Natural killer cell treated with Interleukin-12 subunit alpha and Interleukin-12 subunit beta and Interleukin-15 and Interleukin-18, amount 100 ng/mL, for 72 hours (primary cell): ENCODE results near the gene CDCP2. TPM values are rescaled to one million over a fixed set of nuclear protein-coding genes. Genes with fewer than 3 reads are reported as not detected.

Source experiments
- ATAC-seq, 2 donors: fragments of 150-1000 bp; cut with Tn5 transposase in 1 of 2; sonication (Bioruptor Pico), chemical (Tn5 transposase) in 1 of 2; 2 replicates each; pipeline ENCODE4 v1.10.0; 2021
- DNase-seq: peaks from one replicate; pipeline ENCODE4 v3.0.0; 2022; ENCODE audit warnings: low spot score
- H3K27ac Mint-ChIP-seq, 2 donors: 1 replicate in 1 of 2; 2 replicates in 1 of 2; pipeline ENCODE4 v1.8.0; 2022; ENCODE audit warnings: mixed read lengths in 2 of 2, mild to moderate bottlenecking in 1 of 2, moderate library complexity in 1 of 2
- H3K27me3 Mint-ChIP-seq, 2 donors: 1 replicate in 1 of 2; 2 replicates in 1 of 2; pipeline ENCODE4 v1.8.0; 2022; ENCODE audit warnings: mixed read lengths in 2 of 2
- H3K36me3 Mint-ChIP-seq: one replicate; pipeline ENCODE4 v1.8.0; 2022; ENCODE audit warnings: mixed read lengths
- H3K4me1 Mint-ChIP-seq, 2 donors: 1 replicate in 1 of 2; 2 replicates in 1 of 2; pipeline ENCODE4 v1.8.0; 2022; ENCODE audit warnings: low read depth in 2 of 2, mixed read lengths in 2 of 2, mild to moderate bottlenecking in 1 of 2
- H3K4me3 Mint-ChIP-seq: one replicate; pipeline ENCODE4 v1.8.0; 2022; ENCODE audit warnings: mixed read lengths
- H3K9me3 Mint-ChIP-seq: 2 replicates; pipeline ENCODE4 v1.8.0; 2022; ENCODE audit warnings: mixed read lengths
- total RNA-seq, 2 donors: library from RNA; stranded (reverse); gene quantifications; one replicate each; pipeline ENCODE4 v1.2.3, GENCODE V29; 2022

CDCP2 gene
- total RNA-seq, 2 donors from 2014 or later = not detected

DNA sequence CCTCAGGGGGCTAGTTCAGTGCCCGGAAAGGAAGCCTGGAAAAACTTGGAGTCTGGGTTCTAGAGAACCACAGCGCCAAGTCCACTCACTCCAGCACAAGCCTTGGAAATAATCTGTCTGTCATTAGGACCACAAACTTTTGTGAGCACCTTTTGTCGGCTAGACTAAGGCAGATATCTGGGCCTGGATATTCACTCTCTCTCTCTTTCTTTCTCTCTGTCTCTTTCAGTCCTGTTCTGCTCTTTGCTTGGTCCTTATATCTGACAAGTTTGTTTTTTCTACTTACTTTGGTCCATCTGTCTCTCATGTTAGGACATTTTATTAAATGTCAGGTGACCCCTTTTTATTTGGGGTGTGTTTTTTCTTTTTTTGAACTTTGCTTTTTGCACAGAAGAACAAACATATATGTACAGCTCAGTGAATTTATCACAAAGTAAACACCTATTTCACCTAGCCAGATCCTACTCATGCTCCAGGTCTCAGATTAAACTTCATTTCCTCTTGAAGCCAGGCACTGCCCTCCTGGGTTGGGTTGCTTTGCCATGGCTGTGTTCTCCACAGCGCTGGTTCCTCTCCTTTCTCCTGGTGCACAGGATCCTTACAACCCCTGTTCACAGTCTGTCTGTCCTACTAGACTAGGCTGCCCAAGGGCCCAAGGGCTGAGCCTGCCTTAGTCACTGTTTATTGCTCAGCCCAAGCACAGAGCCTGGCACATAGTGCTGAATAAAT is 58.6 kb downstream of the CDCP2 start:
- no peak for ATAC-seq
- Mint-ChIP-seq H3K27me3 (no peaks in the 10 kb centered on the region), H3K9me3 (no peaks in the 10 kb centered on the region), H3K27ac (peak overlapping the region in 1 of 2 donors; percentile 36), H3K36me3 (peaks cover 10% of the 10 kb centered on the region), H3K4me1 (peaks cover 13% of the 10 kb centered on the region in 2 donors), H3K4me3 (no peak overlapping the region)
- no peak for DNase-seq

DNA sequence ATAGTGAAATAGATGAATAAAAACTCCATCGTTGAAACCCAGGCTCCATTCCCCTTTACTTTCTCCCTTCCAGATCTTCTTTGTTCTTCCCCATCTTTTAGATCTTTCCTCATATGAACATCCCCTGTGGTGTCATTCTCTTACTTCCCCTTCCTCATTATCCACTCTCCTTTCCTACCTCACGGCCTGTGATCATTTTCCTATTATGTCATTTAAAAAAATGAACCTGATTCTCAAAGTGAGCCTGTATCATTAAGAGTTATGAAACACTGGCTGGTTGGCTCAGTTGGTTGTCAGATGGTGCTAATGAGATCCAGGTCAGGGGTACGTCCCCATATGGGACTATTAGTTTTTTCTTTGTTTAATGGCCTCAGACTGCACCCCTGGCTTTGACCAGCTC is 61.1 kb downstream of the CDCP2 start:
- DNase-seq (no peak), ATAC-seq (no peak)
- Mint-ChIP-seq H3K36me3 (peaks cover 6% of the 10 kb centered on the region), H3K27me3 (no peaks in the 10 kb centered on the region), H3K4me3 (no peak overlapping the region), H3K9me3 (no peaks in the 10 kb centered on the region), H3K4me1 (peaks cover 13 to 16% of the 10 kb centered on the region in 2 donors), H3K27ac (no peak overlapping the region)

DNA sequence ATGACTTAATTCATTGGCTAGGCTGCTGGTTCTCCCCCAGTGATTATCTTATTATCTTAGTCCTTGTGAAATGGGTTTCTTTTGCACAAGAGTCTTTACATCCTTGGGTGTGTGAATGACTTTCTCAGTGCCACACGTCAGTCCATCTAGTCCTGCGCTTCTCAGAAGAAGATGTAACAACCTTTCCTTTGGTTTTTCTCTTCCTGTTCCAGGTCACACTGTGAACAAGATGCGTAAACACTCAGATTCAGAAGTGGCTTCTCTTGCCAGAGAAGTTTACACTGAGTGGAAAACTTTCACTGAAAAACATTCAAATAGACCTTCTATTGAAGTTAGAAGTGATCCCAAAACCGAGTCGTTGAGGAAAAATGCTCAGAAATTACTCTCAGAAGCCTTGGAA is 64.4 kb downstream of the CDCP2 start:
- H3K4me3 Mint-ChIP-seq = no peak overlapping the region
- H3K27ac Mint-ChIP-seq = peak overlapping the region; percentile 16 to 55
- no peaks in the 10 kb centered on the region for H3K36me3 Mint-ChIP-seq
- H3K9me3 Mint-ChIP-seq = no peaks in the 10 kb centered on the region
- peaks cover 0 to 7% of the 10 kb centered on the region in 2 donors for H3K4me1 Mint-ChIP-seq
- DNase-seq (no peak), ATAC-seq (peak; percentile 59 to 72)
- H3K27me3 Mint-ChIP-seq = no peaks in the 10 kb centered on the region

DNA sequence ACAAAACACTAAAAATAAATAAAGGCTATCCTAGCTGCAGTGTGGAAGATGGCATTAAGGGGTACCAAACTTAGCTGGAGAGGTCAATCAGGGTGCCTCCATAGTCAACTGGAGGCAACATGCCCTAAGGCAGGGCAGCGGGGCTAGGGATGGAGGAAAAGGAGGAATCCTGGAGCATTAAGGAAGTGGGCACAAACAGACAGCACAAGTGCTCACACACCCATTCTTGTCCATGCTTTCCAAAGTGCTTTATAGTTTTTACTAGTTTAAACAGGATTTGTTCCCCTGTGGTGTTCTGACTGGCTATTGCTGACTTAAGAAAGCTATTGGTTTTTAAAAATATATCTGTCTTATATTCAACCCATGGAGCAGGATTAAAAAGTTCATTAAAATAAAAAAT is 66.0 kb downstream of the CDCP2 start:
- Mint-ChIP-seq H3K27ac (peak overlapping the region in 1 of 2 donors; percentile 16), H3K4me3 (no peak overlapping the region), H3K36me3 (no peaks in the 10 kb centered on the region), H3K27me3 (no peaks in the 10 kb centered on the region), H3K4me1 (peaks cover under 1 to 7% of the 10 kb centered on the region in 2 donors), H3K9me3 (no peaks in the 10 kb centered on the region)
- ATAC-seq (no peak), DNase-seq (no peak)

DNA sequence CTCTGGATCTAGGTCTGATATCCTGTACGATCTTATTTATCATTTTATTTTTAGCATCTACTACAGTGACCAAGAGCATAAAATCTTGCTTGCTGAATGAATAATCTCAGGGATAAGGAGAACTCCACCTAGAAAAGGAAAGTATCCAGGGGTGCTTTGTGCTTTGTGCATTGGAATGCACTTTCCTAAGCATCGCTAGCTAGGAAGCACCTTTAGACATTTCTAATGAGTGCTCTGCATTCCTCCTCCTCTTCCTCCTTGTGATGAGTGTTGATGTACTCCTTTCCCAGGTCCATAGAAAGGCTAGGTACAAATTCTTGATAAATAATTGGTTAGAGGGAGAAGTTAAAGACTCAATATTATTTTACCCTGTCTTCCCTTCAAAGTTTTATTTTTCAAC is 68.0 kb downstream of the CDCP2 start:
- no peak overlapping the region for H3K27ac Mint-ChIP-seq
- H3K9me3 Mint-ChIP-seq = no peaks in the 10 kb centered on the region

More for the DNA sequence above, 68.0 kb downstream of the CDCP2 start:
- H3K4me3 Mint-ChIP-seq = no peak overlapping the region
- ATAC-seq (no peak), DNase-seq (no peak)
- no peaks in the 10 kb centered on the region for H3K27me3 Mint-ChIP-seq
- no peaks in the 10 kb centered on the region for H3K36me3 Mint-ChIP-seq
- peaks cover 5 to 10% of the 10 kb centered on the region in 2 donors for H3K4me1 Mint-ChIP-seq

Other genes starting within 250 kb of the CDCP2 start
- gene IFT25, start 207.3 kb downstream of the CDCP2 start, total RNA-seq = 10 to 100 TPM; 61.8 to 71.2 TPM
- 10 to 100 TPM; 19.2 to 21.8 TPM for gene LRRC42, start 206.7 kb downstream of the CDCP2 start, total RNA-seq
- gene LDLRAD1, start 134.8 kb downstream of the CDCP2 start, total RNA-seq = not detected
- 100 to 1,000 TPM in 1 of 2 donors, 10 to 100 TPM in 1; 85.9 to 239 TPM for gene TMEM59, start 99.8 kb downstream of the CDCP2 start, total RNA-seq
- gene TCEANC2, start 99.4 kb downstream of the CDCP2 start, total RNA-seq = 1 to 10 TPM; 9.3 to 9.5 TPM
- gene CYB5RL, start 47.0 kb upstream of the CDCP2 start, total RNA-seq = 10 to 100 TPM in 1 of 2 donors, 1 to 10 TPM in 1; 7.1 to 12.0 TPM
- 100 to 1,000 TPM; 109 to 158 TPM for gene MRPL37, start 47.2 kb upstream of the CDCP2 start, total RNA-seq